CD14-positive monocyte (primary cell): ENCODE results near the gene YAE1. TPM values are rescaled to one million over a fixed set of nuclear protein-coding genes. Genes with fewer than 3 reads are reported as not detected.

Experiments
- DNase-seq, 3 donors: peaks; one replicate each; pipeline ENCODE4 v3.0.0-alpha.2; 2011 to 2022
- H2AFZ ChIP-seq: 2 replicates; pipeline ENCODE4 v1.6.0; 2012; ENCODE audit warnings: mild to moderate bottlenecking, low read depth, low read length, inconsistent platforms; ENCODE audit not compliant: insufficient read depth, poor library complexity, severe bottlenecking
- H3K27ac ChIP-seq, 2 donors: 1 replicate in 1 of 2; 2 replicates in 1 of 2; pipeline ENCODE4 v1.5.1; 2012 to 2013; ENCODE audit warnings: low read length in 2 of 2, control low read depth in 1 of 2, inconsistent platforms in 1 of 2, low read depth in 1 of 2, mild to moderate bottlenecking in 1 of 2
- H3K27me3 ChIP-seq, 2 donors: one replicate each; pipeline versions ENCODE4 v1.6.0 to v1.6.1; 2011 to 2013; ENCODE audit warnings: low read length in 2 of 2; ENCODE audit not compliant: control insufficient read depth in 2 of 2, insufficient read depth in 2 of 2
- H3K36me3 ChIP-seq, 2 donors: replicated peaks in 1 of 2; 1 replicate in 1 of 2; 2 replicates in 1 of 2; pipeline versions ENCODE4 v1.5.1 to v1.6.1; 2012 to 2013; ENCODE audit warnings: low read length in 2 of 2, control low read depth in 1 of 2, inconsistent platforms in 1 of 2, mild to moderate bottlenecking in 1 of 2; ENCODE audit not compliant: insufficient read depth in 2 of 2, control insufficient read depth in 1 of 2
- H3K4me1 ChIP-seq, 2 donors: 1 replicate in 1 of 2; 2 replicates in 1 of 2; pipeline versions ENCODE4 v1.5.1 to v1.6.1; 2012 to 2013; ENCODE audit warnings: low read length in 2 of 2, control low read depth in 1 of 2, inconsistent platforms in 1 of 2, mild to moderate bottlenecking in 1 of 2, moderate library complexity in 1 of 2; ENCODE audit not compliant: insufficient read depth in 2 of 2, control insufficient read depth in 1 of 2
- H3K4me2 ChIP-seq: replicated peaks from 2 replicates; pipeline ENCODE3; 2012; ENCODE audit warnings: low read length, moderate library complexity, mild to moderate bottlenecking; ENCODE audit not compliant: poor library complexity, severe bottlenecking; ENCODE audit errors: extremely low read depth
- H3K4me3 ChIP-seq, 3 experiments: fragments of 200-600 bp in 1 of 3; sonication (generic) in 1 of 3; replicated peaks in 1 of 3; 1 replicate in 2 of 3; 2 replicates in 1 of 3; pipeline ENCODE4 v1.5.1; 2011 to 2013; ENCODE audit warnings: low read length in 3 of 3, mild to moderate bottlenecking in 3 of 3, control low read depth in 2 of 3, low read depth in 2 of 3, inconsistent platforms in 1 of 3, moderate library complexity in 1 of 3
- H3K79me2 ChIP-seq: 2 replicates; pipeline ENCODE4 v1.6.0; 2012; ENCODE audit warnings: mild to moderate bottlenecking, control low read depth, inconsistent platforms, low read length, moderate library complexity; ENCODE audit not compliant: insufficient read depth
- H3K9ac ChIP-seq: 2 replicates; pipeline ENCODE4 v1.6.0; 2017; ENCODE audit warnings: low read length, mild to moderate bottlenecking; ENCODE audit not compliant: insufficient read depth, poor library complexity, severe bottlenecking
- H3K9me3 ChIP-seq, 2 donors: replicated peaks in 1 of 2; 1 replicate in 1 of 2; 2 replicates in 1 of 2; pipeline versions ENCODE4 v1.5.1 to v1.6.1; 2012 to 2013; ENCODE audit warnings: low read length in 2 of 2, control low read depth in 1 of 2; ENCODE audit not compliant: control insufficient read depth in 1 of 2, insufficient read depth in 1 of 2
- H4K20me1 ChIP-seq: 2 replicates; pipeline ENCODE4 v1.6.0; 2012; ENCODE audit warnings: mild to moderate bottlenecking, low read length, control low read depth, moderate library complexity; ENCODE audit not compliant: insufficient read depth
- H3K27ac Mint-ChIP-seq, 7 donors: one replicate each; pipeline ENCODE4 v1.8.0; 2020; ENCODE audit warnings: mild to moderate bottlenecking in 7 of 7, mixed read lengths in 7 of 7, moderate library complexity in 6 of 7, inconsistent platforms in 2 of 7
- H3K27me3 Mint-ChIP-seq, 3 donors: one replicate each; pipeline ENCODE4 v1.8.0; 2021 to 2022; ENCODE audit warnings: low read depth in 3 of 3, mild to moderate bottlenecking in 3 of 3, mixed read lengths in 3 of 3, moderate library complexity in 3 of 3, inconsistent platforms in 1 of 3
- H3K36me3 Mint-ChIP-seq, 2 donors: one replicate each; pipeline ENCODE4 v1.8.0; 2020; ENCODE audit warnings: mixed read lengths in 2 of 2, inconsistent platforms in 1 of 2, mild to moderate bottlenecking in 1 of 2
- H3K4me1 Mint-ChIP-seq: one replicate; pipeline ENCODE4 v1.8.0; 2020; ENCODE audit warnings: mild to moderate bottlenecking, mixed read lengths
- H3K4me3 Mint-ChIP-seq, 2 donors: one replicate each; pipeline ENCODE4 v1.8.0; 2020; ENCODE audit warnings: mild to moderate bottlenecking in 2 of 2, mixed read lengths in 2 of 2, moderate library complexity in 1 of 2
- H3K9me3 Mint-ChIP-seq, 7 donors: one replicate each; pipeline ENCODE4 v1.8.0; 2020 to 2022; ENCODE audit warnings: mixed read lengths in 7 of 7, mild to moderate bottlenecking in 6 of 7, moderate library complexity in 6 of 7, inconsistent platforms in 2 of 7
- WGBS: methylation state at CpG from one replicate; pipeline ENCODE4 v1.1.5; 2013; ENCODE audit warnings: missing lambda C conversion rate; ENCODE audit not compliant: insufficient coverage; 5-methylcytosine and 5-hydroxymethylcytosine counted together
- intact Hi-C, 2 donors: fragments of 100-400 bp; cut with micrococcal nuclease; formaldehyde crosslinking; loops; one replicate each; pipeline versions ENCODE4 v1.15.0 to v1.15.1; 2023
- polyA plus RNA-seq, 3 donors: library from polyadenylated mRNA; depleted of rRNA in 1 of 3; unstranded in 2 of 3; stranded (reverse) in 1 of 3; fragments of 300-500 nt in 2 of 3; fragments of >200 nt in 1 of 3; fragmentation: Illumina TruSeq in 2 of 3; gene quantifications; 1 replicate in 2 of 3; 2 replicates in 1 of 3; pipeline ENCODE4 v1.2.3, GENCODE V29; 2012 to 2021
- TF ChIP-seq, protein P1 (sequence below): fragments of 200-600 bp; IDR thresholded peaks from one replicate; pipeline ENCODE4 v1.8.0; 2022; ENCODE audit warnings: antibody characterized with exemption, mild to moderate bottlenecking

Gene YAE1
- polyA plus RNA-seq, 3 donors: 1.1 to 3.2 (median 2.7) TPM

DNA sequence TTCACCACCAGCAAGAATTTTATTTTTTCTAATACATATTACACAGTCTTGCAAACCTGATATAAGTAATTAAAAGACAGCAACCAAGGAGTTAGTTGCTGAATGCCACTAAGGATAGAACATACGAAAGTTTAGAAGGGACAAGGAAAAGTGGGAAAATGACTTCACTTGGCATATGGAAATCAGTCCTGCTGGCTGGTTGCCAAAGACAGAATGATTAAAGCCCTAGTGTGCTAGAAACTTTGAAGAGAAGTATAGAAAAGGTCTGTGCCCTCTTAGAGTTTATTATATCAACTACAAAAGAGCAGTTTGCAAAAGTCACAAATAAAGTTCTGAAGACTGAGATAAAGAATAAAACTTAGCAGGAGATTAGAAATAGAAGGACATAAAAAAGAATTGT lies 5.8 kb upstream of the YAE1 start:
- Mint-ChIP-seq H3K36me3 (no peaks in the 10 kb centered on the region), H3K4me3 (no peak overlapping the region), H3K9me3 (peaks cover 4 to 9% (median 6%) of the 10 kb centered on the region in 7 donors), H3K27me3 (peaks cover 0 to 5% (median 2%) of the 10 kb centered on the region in 3 donors), H3K4me1 (peaks cover 3% of the 10 kb centered on the region), H3K27ac (no peak overlapping the region)
- TF ChIP-seq, protein P1, sequence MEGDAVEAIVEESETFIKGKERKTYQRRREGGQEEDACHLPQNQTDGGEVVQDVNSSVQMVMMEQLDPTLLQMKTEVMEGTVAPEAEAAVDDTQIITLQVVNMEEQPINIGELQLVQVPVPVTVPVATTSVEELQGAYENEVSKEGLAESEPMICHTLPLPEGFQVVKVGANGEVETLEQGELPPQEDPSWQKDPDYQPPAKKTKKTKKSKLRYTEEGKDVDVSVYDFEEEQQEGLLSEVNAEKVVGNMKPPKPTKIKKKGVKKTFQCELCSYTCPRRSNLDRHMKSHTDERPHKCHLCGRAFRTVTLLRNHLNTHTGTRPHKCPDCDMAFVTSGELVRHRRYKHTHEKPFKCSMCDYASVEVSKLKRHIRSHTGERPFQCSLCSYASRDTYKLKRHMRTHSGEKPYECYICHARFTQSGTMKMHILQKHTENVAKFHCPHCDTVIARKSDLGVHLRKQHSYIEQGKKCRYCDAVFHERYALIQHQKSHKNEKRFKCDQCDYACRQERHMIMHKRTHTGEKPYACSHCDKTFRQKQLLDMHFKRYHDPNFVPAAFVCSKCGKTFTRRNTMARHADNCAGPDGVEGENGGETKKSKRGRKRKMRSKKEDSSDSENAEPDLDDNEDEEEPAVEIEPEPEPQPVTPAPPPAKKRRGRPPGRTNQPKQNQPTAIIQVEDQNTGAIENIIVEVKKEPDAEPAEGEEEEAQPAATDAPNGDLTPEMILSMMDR: no peak
- no peaks in the 10 kb centered on the region for H3K36me3 ChIP-seq
- no peaks in the 10 kb centered on the region for H3K27me3 ChIP-seq
- no peak overlapping the region for H3K27ac ChIP-seq
- WGBS: 100% methylated on average over 1 of the region's 1 CpG
- no peak for DNase-seq
- H4K20me1 ChIP-seq: no peaks in the 10 kb centered on the region
- no peak overlapping the region for H3K9ac ChIP-seq
- H3K4me1 ChIP-seq: no peaks in the 10 kb centered on the region
- intact Hi-C loops: no loop called here
- H3K4me2 ChIP-seq: no peak overlapping the region
- H3K9me3 ChIP-seq: peaks cover 0 to 5% of the 10 kb centered on the region in 2 donors
- H3K4me3 ChIP-seq: no peak overlapping the region
- H2AFZ ChIP-seq: no peak overlapping the region
- no peaks in the 10 kb centered on the region for H3K79me2 ChIP-seq

DNA sequence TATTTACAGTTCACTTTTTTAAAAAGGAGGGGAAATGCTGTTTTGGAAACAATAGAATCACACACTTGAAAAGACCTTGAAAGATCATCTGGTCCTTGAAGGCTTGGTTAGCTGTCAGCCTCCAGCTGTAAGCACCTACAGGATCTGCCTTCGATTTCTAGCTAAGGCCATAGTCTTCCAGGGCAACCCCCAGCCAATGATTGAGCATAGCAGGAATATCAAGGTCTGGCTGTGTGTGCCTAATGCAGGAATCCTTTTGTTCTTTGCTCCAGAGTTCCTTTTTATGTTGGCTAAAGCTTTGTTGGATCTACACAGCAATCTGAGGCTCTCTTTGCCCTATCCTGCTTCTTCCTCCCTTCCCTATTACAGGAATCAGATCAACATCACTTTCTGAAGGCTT lies 5.2 kb upstream of the YAE1 start:
- intact Hi-C loops: no loop called here
- Mint-ChIP-seq H3K4me1 (peaks cover 9% of the 10 kb centered on the region), H3K36me3 (no peaks in the 10 kb centered on the region), H3K4me3 (no peak overlapping the region), H3K27ac (no peak overlapping the region), H3K27me3 (peaks cover 0 to 6% (median 2%) of the 10 kb centered on the region in 3 donors), H3K9me3 (peaks cover 4 to 9% (median 6%) of the 10 kb centered on the region in 7 donors)
- Histone ChIP-seq H3K9me3 (peaks cover 0 to 5% of the 10 kb centered on the region in 2 donors), H3K9ac (no peak overlapping the region), H3K4me3 (no peak overlapping the region), H4K20me1 (no peaks in the 10 kb centered on the region), H2AFZ (no peak overlapping the region), H3K79me2 (no peaks in the 10 kb centered on the region), H3K4me2 (no peak overlapping the region), H3K4me1 (peaks cover 0 to 4% of the 10 kb centered on the region in 2 donors), H3K36me3 (no peaks in the 10 kb centered on the region), H3K27ac (no peak overlapping the region), H3K27me3 (no peaks in the 10 kb centered on the region)
- TF ChIP-seq, protein P1: no peak
- DNase-seq: no peak
- 100% methylated on average over 1 of the region's 1 CpG for WGBS
